GM18502 (cell line): ENCODE measurements around the gene HIBCH.
"Not testable (repeated sequence)": the region's sequence is repeated elsewhere in the genome, so short reads cannot be mapped to it uniquely, and the experiment has no call there.

ENCODE experiments used
- ATAC-seq: cut with Tn5 transposase; IDR thresholded peaks from one replicate; pipeline ENCODE4 v1.9.1; 2021; ENCODE audit warnings: mild to moderate bottlenecking; ENCODE audit not compliant: unreplicated experiment, poor library complexity

HIBCH gene

GRCh38 chr2:190261851-190262250 is 57.8 kb downstream of the HIBCH start:
- ATAC-seq, result no peak

GRCh38 chr2:190256087-190256486 is 63.5 kb downstream of the HIBCH start:
- ATAC-seq, result no peak

GRCh38 chr2:190255676-190256075 is 64.0 kb downstream of the HIBCH start:
- no peak for ATAC-seq

GRCh38 chr2:190254063-190254850 is 65.4 kb downstream of the HIBCH start:
- no peak for ATAC-seq

- ATAC-seq, result no peak
These were observed 69.2 kb downstream of the HIBCH start for GRCh38 chr2:190250421-190250820.

GRCh38 chr2:190235551-190236075 is 84.0 kb downstream of the HIBCH start:
- no peak for ATAC-seq

GRCh38 chr2:190235101-190235500 is 84.5 kb downstream of the HIBCH start:
- no peak for ATAC-seq

- not testable (repeated sequence) for ATAC-seq
These were observed 95.6 kb downstream of the HIBCH start for GRCh38 chr2:190223989-190224388.

GRCh38 chr2:190222745-190223144 is 96.9 kb downstream of the HIBCH start:
- ATAC-seq, result not testable (repeated sequence)

GRCh38 chr2:190221429-190221828 is 98.2 kb downstream of the HIBCH start:
- ATAC-seq, result no peak

GRCh38 chr2:190219186-190219585 is 100.4 kb downstream of the HIBCH start:
- no peak for ATAC-seq

GRCh38 chr2:190217616-190218015 is 102.0 kb downstream of the HIBCH start:
- no peak for ATAC-seq

- ATAC-seq, result no peak
These were observed 102.8 kb downstream of the HIBCH start for GRCh38 chr2:190216829-190217228.

GRCh38 chr2:190215620-190216019 is 104.0 kb downstream of the HIBCH start:
- ATAC-seq, result no peak

- ATAC-seq, result no peak
These were observed 105.0 kb downstream of the HIBCH start for GRCh38 chr2:190214426-190215194.

GRCh38 chr2:190213441-190214335 is 105.9 kb downstream of the HIBCH start:
- no peak for ATAC-seq

- ATAC-seq, result no peak
These were observed 109.2 kb downstream of the HIBCH start for GRCh38 chr2:190210471-190210870.

- ATAC-seq, result no peak
These were observed 110.1 kb downstream of the HIBCH start for GRCh38 chr2:190209559-190209958.

GRCh38 chr2:190207930-190208329 is 111.7 kb downstream of the HIBCH start:
- ATAC-seq, result no peak

- ATAC-seq, result no peak
These were observed 114.0 kb downstream of the HIBCH start for GRCh38 chr2:190205657-190206056.
